ENCODE results near the gene WHRN.

GRCh38 chr9:114524247-114524681 is 19.0 kb upstream of the WHRN start:
- TF ChIP-seq POLR2AphosphoS5 (IDR thresholded peaks at IDR 0.05; ENCODE audit: insufficient read depth in 1 of 2, low read depth in 1 of 2) (no peak), CTCF (IDR thresholded peaks at IDR 0.05) (no peak)
